Measurements from ENCODE around the gene SDK2.
"Not testable (repeated sequence)": the region's sequence is repeated elsewhere in the genome, so short reads cannot be mapped to it uniquely, and the experiment has no call there.

SDK2 gene

DNA sequence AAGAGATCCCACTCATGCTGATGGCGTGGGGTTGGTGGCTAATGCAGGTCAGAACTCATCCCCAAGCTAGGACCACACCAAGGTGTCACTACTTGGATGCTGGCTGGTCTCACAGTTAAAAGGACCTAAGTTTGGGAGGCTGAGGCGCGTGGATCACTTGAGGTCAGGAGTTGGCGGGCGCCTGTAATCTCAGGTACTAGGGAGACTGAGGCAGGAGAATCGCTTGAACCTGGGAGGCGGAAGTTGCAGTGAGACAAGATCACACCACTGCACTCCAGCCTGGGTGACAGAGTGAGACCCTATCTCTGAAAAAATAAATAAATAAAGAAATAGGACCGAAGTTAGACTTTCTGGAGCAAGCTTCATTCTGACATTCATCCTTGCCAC is 325.8 kb downstream of the SDK2 start:
- no peak for DNase-seq (ENCODE audit: low read depth)
- no peak overlapping the region for H3K4me3 ChIP-seq (ENCODE audit: low read length)
- TF ChIP-seq, protein P1, sequence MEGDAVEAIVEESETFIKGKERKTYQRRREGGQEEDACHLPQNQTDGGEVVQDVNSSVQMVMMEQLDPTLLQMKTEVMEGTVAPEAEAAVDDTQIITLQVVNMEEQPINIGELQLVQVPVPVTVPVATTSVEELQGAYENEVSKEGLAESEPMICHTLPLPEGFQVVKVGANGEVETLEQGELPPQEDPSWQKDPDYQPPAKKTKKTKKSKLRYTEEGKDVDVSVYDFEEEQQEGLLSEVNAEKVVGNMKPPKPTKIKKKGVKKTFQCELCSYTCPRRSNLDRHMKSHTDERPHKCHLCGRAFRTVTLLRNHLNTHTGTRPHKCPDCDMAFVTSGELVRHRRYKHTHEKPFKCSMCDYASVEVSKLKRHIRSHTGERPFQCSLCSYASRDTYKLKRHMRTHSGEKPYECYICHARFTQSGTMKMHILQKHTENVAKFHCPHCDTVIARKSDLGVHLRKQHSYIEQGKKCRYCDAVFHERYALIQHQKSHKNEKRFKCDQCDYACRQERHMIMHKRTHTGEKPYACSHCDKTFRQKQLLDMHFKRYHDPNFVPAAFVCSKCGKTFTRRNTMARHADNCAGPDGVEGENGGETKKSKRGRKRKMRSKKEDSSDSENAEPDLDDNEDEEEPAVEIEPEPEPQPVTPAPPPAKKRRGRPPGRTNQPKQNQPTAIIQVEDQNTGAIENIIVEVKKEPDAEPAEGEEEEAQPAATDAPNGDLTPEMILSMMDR (IDR thresholded peaks at IDR 0.05; ENCODE audit: insufficient read depth, low read depth, low read length, missing control alignments) = no peak

DNA sequence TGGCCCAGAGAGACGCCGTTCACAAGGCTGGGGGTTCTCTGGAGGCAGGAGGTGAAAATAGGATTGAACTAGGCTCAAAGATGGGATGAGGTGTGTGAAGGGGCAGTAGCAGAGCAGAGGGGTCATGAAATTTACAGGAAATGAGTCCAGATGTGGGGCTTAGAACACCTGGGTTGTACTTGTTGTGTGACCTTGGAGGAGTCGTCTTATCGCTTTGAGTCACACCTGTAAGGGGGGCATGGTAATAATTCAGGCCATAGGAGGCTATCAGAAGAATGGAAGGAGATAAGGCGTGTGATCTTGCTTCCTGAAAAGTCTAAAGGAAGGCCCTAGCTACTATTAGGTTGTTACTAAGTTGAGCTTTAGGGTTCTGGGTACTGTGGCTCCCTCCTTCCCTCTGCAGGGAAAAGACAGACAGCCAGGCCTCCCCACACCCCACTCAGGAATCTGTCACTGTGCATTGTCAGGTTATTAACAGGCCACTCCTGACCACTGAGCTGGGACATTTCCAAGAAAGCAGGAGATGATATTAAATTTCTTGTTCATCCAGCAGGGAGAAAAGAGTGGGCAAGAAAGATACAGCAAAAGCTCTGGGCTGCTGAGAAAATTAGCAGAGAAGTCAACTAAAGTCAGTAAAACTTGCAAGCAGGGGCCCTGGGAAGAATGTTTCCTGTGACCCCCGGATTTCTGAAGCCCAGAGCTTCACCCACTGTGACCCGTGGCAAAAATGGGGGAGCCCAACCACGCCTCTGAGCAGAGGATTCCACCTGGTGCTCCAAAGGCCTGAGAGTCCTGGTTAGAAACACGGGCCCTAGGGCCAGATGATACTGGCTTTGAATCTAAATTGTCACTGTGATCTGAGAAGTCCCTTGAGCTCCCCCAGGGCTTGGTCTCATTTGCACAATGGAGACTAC is 326.5 kb downstream of the SDK2 start:
- H3K4me3 ChIP-seq (ENCODE audit: low read length) = no peak overlapping the region
- TF ChIP-seq, protein P1 (IDR thresholded peaks at IDR 0.05; ENCODE audit: insufficient read depth, low read depth, low read length, missing control alignments) = no peak
- DNase-seq (ENCODE audit: low read depth) = no peak

DNA sequence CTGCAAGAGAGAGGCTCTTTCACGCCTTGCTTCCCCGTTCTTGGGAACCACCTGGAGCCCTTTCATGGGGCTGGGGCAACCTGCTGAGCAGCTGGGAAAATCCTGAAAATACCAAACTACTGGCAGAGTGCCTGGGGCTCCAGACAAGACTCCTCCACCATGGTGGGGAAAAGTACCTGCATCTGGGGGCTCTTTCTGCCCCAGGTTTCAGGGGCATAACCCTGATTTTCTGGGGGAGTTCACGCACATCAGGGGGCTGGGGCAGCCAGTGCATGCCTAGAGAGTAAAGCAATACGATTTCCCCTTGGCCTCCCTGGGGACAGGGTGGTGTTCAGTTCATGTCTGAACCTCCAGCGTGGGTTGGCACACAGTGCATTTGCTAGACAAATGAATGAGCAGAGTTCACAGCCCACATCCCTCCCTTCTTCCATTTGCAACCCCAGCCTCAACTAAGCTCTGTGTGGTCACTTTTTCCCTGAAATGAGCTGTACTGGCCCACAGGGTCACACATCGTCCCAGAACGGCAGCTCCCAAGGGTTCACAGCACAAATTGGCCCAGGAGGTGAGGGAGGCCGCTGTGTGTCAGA is 327.2 kb downstream of the SDK2 start:
- DNase-seq (ENCODE audit: low read depth) = no peak
- TF ChIP-seq, protein P1 (IDR thresholded peaks at IDR 0.05; ENCODE audit: insufficient read depth, low read depth, low read length, missing control alignments) = no peak
- no peak overlapping the region for H3K4me3 ChIP-seq (ENCODE audit: low read length)

DNA sequence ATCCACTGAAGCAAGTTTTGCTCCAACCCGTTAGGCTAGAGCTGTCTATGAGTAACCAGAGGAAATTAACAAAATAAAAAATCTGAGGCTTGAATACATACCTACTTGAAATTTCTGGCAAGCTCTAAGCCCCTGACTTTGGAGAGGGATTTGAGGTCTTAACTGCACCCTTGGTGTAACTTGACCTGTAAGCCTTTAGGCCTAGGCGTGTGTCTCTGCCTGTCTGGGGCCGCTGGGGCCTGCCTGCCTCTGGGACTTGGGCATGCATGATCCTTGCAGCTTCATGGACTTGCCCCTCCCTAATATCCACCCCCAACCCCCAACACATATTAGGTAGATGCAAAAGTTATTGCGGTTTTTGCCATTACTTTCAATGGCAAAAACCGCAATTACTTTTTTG is 328.8 kb downstream of the SDK2 start:
- no peak overlapping the region for H3K4me3 ChIP-seq (ENCODE audit: low read length)
- peak; percentile 73 for DNase-seq (ENCODE audit: low read depth)
- TF ChIP-seq, protein P1 (IDR thresholded peaks at IDR 0.05; ENCODE audit: insufficient read depth, low read depth, low read length, missing control alignments) = no peak

DNA sequence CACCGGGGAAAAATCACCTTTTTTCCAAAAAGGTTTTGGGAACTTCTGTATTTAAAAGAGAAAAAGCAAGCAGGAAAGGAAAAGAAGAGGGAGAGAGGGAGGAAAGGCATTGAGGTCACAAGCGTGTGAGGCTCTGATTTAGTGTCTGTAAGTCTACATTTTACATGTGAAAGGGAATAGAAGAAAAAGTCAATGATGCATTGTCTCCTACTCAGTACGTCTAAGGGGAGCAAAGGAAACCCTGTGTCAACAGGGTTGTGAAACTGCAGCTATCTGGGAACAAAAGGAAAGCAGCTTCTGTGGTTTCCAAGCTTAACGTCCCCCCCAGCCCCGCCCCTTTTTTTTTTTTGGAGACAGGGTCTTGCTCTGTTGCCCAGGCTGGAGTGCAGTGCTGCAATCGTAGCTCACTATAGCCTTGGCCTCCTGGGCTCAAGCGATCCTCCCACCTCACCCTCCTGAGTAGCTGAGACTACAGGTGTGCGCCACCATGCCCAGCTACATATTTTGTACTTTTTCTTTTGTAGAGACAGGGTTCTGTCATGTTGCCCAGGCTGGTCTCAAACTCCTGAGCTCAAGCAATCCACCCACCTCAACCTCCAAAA is 330.6 kb downstream of the SDK2 start:
- no peak overlapping the region for H3K4me3 ChIP-seq (ENCODE audit: low read length)
- no peak for DNase-seq (ENCODE audit: low read depth)
- TF ChIP-seq, protein P1 (IDR thresholded peaks at IDR 0.05; ENCODE audit: insufficient read depth, low read depth, low read length, missing control alignments) = no peak

DNA sequence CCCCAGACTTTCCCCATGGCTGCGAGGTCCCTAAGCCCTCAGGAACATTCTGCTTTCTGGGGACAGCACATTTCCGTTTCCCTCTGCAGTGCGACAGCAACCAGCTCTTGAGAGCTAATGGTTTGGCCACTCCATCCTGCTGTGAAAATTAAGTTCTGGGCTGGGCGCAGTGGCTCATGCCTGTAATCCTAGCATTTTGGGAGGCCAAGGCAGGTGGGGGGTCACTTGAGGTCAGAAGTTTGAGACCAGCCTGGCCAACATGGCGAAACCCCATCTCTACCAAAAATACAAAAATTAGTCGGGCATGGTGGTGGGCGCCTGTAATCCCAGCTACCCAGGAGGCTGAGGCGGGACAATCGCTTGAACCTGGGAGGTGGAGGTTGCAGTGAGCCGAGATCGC is 331.4 kb downstream of the SDK2 start:
- not testable (repeated sequence) for DNase-seq (ENCODE audit: low read depth); H3K4me3 ChIP-seq (ENCODE audit: low read length)

Measured in epithelial cell of esophagus (primary cell).